PC-3 (cell line): ENCODE measurements around the gene PRMT9.

Experiments used
- EZH2 ChIP-seq: fragments of 300-600 bp; sonication (generic); IDR thresholded peaks from one replicate; pipeline ENCODE4 v1.6.1; 2017; ENCODE audit warnings: antibody characterized with exemption, mild to moderate bottlenecking, low read length; ENCODE audit not compliant: unreplicated experiment
- EZH2phosphoT487 ChIP-seq: fragments of 300-600 bp; sonication (generic); IDR thresholded peaks from 2 replicates; pipeline ENCODE4 v1.6.1; 2018; ENCODE audit warnings: mild to moderate bottlenecking, antibody characterized with exemption, low read length, borderline replicate concordance
- TF ChIP-seq, protein P1 (sequence below): fragments of 300-600 bp; sonication (generic); conservative IDR thresholded peaks from 2 replicates; pipeline ENCODE4 v1.5.1; 2017; ENCODE audit warnings: antibody characterized with exemption, low read depth, mild to moderate bottlenecking, low read length

DNA sequence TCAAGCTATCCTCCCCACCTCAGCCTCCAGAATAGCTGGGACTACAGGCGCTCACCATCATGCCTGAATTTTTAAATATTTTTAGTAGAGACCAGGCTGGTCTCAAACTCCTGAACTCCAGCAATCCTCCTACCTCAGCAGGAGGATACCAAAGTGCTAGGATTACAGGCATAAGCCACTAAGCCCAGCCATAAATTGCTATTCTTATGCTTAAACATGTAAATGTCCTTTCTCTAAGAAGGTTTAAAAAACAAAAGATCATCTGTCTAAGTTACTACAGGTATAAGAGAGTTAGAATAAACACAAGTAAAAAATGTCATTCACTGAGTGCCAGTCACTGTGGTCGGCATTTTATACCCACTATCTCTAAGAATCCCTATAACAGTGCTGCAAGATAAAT is 28.3 kb downstream of the PRMT9 start:
- TF ChIP-seq, protein P1, sequence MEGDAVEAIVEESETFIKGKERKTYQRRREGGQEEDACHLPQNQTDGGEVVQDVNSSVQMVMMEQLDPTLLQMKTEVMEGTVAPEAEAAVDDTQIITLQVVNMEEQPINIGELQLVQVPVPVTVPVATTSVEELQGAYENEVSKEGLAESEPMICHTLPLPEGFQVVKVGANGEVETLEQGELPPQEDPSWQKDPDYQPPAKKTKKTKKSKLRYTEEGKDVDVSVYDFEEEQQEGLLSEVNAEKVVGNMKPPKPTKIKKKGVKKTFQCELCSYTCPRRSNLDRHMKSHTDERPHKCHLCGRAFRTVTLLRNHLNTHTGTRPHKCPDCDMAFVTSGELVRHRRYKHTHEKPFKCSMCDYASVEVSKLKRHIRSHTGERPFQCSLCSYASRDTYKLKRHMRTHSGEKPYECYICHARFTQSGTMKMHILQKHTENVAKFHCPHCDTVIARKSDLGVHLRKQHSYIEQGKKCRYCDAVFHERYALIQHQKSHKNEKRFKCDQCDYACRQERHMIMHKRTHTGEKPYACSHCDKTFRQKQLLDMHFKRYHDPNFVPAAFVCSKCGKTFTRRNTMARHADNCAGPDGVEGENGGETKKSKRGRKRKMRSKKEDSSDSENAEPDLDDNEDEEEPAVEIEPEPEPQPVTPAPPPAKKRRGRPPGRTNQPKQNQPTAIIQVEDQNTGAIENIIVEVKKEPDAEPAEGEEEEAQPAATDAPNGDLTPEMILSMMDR: no peak
- TF ChIP-seq EZH2: no peak
- TF ChIP-seq EZH2phosphoT487: no peak
